Measurements from ENCODE around the gene PALLD.

Gene PALLD

DNA sequence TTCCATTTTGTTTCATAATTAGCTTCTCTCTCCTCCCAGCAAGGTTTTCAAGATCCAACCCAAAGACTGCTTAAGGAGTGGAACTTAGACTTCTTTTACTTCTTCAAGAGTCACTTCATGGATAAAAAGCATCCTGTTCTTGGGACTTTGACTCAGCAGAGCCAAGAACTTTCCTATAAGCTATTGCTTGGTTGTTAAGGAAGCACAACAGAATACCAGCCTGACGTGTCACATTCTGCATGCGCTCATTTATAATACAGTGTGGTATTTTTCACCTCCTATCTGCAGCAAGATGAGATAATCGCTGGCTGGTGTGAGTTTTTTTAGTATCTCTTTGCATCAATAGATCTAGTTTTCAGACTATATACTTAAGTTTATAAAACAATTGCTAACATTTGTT is 152.1 kb downstream of the PALLD start:
- no peak for DNase-seq

DNA sequence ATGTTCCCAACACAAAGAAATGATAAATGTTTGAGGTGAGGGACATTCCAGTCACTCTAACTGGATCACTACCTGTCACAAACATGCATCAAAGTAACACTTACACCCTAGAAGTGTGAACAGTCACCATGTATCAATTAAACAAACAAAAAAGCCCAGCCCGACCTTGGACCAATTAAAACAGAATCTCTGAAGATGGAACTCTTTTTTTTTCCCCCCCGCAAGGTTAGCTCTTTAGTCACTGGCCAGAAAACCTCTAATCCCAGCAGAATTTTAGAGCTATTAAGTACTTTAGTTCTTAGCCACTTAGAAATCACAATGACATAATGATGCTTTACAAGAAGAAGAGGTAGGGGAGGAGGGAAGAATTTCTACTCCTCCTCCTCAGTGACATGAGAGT is 154.5 kb downstream of the PALLD start:
- DNase-seq, result no peak

DNA sequence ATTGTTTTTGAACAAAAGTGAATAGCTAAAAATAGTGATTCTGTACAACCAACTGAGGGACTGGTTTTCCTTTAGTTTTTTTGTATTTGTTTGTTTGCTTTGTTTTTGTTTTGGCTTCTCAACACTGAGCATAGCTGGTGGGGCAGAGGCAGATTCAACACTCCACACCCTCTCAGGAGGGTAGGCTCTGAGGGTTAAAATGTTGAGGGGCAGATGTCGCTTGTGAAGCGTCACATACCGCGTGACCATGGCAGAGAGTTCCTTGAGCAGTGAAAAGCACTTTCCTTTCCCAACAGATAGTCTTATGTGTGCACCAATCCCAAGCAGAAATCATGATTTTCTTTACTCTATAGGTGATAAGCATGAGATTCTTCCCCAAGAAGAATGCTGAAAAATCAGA is 155.0 kb downstream of the PALLD start:
- no peak for DNase-seq

DNA sequence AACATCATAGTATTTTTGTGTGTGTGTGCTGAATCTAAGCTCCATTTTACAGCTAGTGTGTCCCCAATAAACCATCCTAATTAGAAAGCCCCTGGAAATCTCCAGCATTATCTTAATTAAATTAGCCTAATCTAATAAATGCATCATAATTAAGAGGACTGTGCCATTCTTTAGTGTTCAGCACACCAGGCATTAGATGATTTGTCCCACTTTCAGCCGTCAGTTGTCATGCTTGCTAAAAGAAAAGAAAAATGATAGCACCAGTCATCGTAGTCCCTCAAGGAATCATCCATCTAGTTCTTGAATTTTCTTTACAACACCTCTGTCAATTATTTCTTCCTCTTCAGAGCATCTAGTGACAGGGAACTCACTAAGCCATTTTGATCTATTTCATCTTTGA is 155.9 kb downstream of the PALLD start:
- DNase-seq, result no peak

DNA sequence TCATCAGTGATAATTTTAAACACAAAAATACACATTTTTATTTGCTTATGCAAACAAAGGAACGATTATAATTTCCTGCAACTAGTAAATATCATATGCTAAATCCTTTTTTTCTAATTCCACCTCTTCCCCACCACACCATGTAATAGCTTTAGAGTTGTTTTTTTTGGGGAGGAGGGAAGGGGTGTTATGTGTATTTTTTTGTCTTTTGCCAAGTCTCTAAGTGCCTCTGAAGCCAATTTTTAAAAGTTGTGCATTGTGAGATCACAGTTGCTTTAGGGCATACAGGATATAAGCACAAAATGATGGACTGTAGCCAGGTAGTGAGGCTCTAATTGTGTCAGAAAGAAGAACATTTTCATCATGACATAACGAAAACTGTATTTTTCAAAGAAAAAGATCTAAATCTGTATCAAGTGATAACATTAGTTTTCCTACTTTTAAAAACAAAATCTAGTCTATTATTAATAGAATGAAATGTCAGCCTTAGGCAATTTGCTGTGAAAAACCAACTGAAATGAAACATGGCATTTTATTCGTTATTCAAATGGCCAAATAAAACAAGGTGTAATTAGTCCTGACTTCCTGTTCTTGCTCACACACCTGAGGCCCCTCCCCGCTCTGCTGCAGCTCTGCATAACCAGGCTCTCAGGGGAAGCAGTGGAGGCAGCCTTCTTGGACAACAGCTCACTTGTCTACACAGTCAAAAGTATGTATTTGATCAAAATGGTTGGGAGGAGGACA is 157.4 kb downstream of the PALLD start:
- no peak for DNase-seq

DNA sequence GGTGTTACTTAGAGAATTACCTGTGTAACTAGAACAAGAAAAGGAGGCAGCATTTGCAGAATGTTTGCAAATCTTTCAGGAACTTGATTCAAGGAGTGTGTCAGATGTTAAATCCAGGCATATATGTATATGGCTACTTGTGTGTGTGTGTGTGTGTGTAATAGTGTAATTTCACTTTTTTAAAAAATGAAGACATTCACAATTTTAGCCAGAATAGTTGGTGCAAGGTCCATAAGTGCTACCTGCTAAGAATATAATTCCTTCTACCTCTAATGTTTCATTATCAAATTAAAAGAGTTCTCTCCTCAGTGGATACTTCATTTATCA is 158.0 kb downstream of the PALLD start:
- no peak for DNase-seq

DNA sequence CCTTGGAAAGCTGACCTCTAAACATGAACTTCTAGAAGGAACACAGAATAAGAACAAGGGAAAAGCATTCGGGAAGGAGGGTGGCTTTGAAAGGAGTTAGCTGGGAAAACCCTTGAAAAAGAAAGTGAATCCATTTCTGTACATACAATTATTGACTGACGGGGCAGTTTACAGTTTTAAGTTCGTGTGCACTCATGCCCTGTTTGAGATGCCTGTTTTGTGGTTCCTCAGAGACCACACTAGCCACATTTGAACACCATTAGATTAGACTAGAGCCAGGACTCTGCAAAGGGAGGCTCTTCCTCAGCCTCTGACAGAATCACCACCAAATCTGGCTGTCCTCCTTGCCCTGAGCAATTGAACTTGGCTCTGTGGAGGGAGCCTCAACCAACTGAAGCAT is 158.3 kb downstream of the PALLD start:
- DNase-seq, result no peak

DNA sequence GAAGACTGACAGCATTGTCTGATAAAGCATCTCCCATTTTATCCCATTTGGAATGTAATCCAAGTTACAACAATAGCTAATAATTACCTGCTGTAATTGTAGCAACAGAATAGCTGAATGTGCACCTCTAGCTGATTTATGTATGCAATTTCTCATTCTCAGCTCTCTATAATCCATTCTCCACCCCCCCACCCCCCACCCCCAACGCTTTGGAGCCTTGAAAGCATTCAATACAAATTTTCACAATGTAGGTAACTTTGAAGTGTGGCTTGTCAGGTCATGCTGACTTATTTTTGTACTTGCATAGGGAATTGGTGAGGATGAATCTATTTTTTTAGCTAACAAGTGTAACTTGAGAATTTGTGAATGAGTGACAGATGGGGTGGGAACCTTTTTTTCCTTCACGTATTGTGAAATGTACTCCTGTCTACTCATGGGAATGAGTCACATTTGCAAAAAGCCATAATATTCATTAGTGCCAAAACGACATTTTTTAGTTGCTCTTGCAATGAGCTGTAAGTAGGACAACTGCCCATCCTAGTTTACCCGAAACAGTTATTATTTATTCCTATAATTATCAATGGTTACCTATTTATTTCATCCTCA is 159.3 kb downstream of the PALLD start:
- no peak for DNase-seq

DNA sequence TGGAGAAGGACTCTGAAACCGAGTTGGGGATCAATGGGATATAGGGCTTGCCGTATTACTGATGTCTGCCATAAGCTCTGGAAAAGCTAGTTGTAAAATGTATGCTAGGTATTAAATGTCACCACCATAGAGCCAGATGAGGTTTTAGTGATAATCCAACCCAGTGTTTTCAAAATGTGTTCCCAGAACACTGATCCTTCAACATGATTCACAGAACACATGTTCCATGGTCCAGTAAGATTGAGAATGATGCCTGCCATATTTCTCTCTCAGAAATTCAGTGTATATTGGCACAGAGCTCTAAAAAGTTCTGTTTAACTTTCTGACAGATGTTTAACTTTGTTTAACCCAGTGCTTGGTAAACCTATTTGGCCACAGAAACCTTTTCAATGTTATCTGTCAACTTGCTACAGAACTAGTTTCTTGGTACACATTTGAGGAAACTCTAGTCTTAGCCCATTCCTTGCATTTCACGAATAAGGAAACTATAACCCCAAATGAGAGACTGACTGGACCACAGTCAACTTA is 160.2 kb downstream of the PALLD start:
- no peak for DNase-seq

DNA sequence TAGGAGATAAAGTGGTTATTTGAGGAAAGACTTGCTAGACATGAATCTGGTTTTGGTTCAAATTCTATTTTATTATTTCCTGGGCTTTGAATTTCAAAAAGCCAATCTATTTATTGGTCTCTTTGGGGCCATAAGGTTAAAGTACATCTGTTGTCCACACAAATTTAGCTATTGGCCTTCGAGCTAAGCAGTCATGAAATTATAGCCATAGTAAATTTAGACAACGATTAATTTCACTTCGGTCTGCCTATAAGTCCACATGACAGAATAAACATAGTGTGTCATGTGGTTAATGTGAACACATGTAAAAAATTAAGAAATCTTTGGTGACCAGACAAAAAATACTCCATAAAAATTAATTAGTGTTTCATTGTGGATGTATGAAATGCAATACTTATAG is 161.9 kb downstream of the PALLD start:
- no peak for DNase-seq

DNA sequence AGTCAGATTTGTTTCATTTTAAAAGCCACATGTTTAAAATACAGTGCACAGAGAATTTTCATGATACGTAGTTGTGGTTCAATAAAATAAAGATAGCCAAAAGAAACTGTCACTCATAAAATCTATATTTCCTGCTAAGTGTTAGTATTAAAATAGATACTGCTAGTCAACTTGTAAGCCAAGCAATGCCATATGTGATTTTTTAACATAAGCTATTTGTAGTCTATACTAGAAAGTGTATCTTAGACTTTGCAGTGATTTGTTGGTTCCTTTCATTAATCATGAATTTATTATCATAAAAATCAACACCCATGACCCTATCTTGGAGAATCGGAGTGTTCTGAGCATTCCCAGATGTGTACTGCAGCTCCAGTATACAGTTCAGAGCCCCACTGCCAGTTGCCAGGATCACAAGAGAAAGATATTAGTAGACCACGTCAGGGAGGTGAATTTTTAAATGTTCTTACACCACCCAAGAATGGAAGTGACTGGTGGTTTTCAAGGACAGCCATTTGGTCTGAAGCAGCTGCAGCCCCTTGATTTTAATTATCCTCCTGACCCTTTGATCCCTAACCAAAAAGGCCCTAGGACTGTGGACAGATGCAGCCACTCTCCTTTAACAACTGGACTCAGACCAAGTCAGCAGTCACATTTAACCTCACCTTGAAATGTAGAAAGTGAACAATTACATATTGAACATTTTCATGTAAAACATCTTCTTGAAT is 163.1 kb downstream of the PALLD start:
- no peak for DNase-seq

DNA sequence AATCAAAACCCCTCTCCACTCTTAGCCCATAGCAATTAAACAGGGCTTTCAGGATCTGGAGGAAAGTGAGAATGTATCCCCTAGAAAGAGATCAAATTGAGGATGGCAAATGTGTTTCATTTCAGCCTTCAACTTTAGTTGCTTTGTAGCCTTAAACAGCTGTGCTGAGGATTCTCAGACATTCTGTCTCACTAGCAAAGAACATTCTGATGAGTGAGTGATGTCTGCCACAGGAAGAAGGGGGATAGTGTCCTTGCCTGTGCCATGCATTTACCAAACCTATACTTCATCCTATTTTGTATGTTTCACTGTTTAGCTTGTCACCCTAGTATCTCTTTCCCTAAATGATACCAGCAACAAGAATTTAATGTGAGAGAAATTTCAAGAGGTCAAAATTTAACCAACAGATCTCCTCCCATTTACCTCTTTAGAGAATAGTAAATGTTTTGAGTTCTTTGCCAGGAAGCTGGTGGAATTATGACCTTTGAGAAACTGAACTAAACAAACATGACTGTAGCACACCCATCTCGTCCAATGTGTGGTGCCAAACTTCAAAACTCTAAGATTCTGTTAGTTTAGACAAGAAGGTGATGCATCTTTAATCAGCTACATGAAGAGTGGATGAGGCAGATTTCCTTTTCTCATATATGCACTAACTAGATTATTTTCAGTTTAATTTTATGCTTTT is 165.6 kb downstream of the PALLD start:
- DNase-seq, result no peak

DNA sequence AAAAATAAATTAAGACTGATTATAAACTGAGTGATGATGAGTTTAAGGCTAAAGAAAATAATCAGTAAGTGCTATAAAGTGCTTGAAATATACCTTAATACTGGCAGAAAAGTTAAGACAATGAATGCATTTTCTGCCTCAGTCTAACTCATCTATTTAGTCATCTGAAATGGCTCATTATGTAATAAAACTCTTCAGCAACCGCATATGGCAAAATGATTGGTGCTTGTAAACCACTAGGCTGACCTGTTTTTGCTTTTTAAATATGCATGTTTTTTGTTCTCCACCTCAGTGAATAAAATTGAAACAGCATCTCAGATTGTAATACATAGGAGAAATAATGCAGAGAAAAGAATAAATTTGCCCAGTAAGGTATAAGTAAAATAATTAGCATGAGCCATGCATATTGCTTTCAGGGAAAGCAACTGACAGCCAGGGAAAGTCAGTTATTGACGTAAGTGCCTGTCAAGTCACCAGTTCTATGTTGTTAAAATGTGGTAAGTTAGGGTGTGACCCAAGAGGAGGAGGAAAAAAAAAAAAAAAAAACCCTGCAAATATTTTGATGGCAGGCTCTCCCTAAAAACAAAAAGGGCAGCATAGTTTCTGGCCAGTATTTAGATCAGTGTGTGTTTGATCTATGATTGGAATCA is 167.5 kb downstream of the PALLD start:
- DNase-seq, result no peak

DNA sequence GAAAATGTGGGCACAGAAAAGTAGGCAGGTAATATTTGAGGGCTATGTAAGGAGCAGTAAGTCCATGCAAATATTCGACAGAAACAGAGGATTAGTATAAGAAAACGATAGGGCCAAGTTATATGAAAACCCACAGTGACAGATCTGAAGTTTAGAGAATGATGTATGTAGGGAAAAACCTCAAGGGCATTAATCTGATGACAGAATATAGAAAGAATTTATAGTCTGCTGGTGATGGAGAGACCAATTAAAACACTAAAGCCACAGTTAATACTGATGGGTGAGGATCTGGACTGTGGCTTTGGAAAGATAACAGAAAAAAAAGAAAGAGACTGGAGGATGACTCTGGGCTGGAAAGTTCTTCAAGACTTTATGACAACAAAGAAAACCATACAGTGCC is 169.7 kb downstream of the PALLD start:
- no peak for DNase-seq

DNA sequence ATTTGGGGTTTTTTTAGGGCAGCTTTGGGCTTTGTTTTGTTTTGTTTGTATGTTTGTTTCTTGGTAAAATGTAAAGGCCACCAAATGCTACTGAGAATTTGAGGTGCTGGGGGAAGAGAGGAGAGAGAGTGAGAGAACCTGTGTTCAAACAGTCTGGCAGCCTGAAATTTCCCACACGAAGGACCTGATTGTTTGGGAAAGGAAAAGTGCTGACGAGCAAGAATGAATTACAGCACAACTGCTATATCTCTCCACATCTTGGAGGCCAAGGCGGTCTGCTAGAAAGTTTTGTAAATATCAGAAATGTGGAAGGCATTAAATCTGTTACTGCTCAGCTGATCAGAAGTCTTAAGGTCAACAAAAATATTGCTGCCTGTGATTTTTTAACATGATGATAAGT is 170.5 kb downstream of the PALLD start:
- no peak for DNase-seq

DNA sequence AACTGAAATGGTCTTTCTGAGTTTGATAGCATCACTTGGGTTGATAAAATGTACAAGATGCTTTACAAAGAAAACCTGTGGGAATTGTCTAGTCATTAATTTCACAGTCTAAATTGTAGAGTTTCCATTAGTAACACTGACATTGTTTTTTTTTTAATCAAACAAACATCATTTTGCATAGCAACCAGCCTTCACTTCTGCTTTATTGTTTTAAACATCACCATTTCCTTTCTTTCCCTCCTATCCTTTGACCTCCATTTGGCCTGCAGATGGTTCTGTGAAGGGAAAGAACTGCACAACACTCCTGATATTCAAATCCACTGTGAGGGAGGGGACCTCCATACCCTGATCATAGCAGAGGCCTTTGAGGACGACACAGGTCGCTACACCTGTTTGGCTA is 171.1 kb downstream of the PALLD start:
- no peak for DNase-seq

DNA sequence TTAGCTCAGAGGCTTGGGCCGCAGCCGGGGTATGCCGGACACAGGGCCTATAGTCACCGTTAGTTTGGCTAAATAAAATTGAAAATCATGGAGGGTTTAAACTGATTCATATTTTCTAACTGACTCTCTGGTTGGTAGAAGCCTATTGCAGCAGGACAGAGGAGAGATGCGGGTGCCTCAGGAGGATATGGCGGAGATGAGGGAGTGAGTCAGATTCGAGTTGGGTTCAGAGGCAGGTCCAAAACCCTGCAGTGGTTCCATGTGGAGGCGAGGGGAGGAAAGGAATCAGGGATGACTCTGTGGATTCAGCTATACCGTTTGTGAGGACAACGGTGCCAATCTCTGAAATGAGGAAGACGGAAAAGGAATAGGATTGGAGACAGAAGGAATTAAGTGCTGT is 176.6 kb downstream of the PALLD start:
- DNase-seq, result no peak

DNA sequence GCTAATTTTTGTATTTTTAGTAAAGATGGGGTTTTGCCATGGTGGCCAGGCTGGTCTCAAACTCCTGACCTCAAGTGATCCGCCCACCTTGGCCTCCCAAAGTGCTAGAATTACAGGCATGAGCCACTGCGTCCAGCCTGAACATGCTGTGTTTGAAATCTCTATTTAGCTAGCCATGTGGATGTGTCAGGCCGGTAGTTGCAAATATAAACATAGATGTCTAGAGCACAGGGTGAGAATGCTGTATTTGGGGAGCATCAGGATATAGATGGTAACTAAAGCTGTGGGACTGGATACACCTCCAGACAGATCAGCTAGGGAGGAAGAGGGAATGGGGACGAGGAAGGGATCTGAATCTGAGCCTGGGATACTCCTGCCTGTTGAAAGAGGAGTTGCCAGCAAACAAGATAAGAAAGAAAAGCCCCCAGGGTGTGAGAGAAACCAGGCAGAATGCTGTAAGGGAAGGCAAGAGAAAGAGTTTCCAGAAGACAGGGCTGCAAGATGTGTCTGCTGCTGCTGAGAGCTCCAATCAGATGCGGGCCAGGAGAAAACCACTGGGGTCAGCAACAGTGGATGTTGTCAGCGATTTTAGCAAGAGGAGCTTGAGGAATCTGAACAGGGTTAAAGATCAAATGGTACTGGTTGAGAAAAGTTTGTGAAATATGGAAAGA is 177.4 kb downstream of the PALLD start:
- DNase-seq, result no peak

DNA sequence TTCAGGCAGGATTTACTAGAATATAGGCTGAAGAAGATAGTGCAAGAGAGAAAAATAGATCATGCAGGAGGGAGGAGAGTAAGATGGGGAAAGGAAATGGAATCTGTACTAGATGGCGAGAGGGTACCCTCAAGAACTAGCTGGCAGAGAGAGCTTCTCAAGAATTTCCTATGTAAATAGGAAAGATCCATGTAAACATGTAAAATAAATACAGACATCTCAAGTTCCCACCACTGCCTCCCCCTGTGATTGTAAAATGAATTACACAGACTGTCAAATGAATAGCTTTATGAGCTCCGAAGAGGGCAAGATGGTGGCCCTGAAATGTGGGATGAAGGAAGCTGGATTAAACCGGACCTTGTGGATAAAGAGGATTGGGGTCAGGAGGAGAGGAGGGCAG is 178.0 kb downstream of the PALLD start:
- no peak for DNase-seq

DNA sequence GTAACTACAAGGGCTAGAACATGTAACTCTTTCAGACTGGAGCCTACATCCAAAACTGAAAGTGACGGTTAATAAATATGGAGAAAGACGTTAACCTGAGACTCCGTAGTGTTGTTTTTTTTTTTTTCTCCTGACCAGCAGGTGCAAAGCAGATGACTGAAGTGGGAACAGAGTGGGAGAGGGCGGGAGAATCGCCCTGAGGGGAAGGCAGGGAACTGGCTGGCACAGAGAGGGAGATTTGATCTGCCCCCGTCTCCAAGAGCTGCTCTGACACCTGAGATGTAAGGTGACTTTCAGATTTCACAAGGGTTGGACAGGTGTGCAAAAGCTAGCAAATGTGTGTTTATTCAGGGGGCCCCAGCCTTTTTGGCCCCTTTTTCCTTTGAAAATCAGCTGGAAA is 180.2 kb downstream of the PALLD start:
- no peak for DNase-seq

DNA sequence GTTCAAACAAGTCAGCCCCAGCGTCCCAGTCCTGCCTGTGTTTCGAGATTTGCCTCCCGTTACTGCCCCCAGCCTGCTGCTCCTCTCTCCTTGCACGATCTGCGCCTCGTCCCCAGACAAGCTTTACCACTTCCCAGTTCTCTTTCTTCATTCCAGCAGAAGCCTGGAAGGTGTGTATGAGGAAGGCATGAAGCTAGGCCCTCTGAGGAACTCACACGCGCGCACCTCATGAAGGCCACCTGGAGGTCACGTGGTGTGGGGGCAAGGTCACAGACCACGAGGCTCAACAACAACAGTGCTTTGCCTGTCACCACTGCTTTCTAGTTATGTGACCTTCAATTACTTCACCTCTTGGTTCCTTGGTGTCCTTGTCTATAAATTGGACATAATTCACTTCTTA is 181.0 kb downstream of the PALLD start:
- no peak for DNase-seq

DNA sequence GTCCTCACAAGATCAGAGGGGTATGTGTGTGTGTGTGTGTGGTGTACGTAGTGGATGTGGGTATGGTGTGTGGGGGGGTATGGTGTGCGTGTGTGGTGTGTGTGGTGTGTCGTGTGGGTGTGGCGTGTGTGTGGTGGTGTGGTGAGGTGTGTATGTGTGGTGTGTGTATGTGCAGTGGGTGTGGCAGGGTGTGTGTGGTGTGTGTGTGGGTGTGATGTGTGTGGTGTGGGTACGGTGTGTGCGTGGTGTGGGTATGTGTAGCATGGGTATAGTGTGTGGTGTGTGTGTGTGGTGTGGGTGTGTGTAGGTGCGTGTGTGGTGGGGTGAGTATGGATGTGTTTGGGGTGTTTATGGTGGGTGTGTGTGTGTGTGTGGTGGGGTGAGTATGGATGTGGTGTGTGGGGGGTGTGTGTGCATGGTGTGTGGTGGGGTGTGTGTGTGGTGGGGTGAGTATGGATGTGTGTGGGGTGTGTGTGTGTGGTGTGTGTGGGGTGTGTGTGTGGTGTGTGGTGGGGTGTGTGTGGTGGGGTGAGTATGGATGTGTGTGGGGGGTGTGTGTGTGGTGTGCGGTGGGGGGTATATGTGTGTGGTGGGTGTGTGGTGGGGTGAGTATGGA is 182.0 kb downstream of the PALLD start:
- DNase-seq, result no peak
